Upper lobe of left lung (tissue), 4 donors: Measurements from ENCODE around the gene LTBP2.

Experiments
- CTCF ChIP-seq, 6 experiments: fragments of 450-650 bp in 4 of 6; fragments of 200-600 bp in 2 of 6; sonication (generic) in 2 of 6; IDR thresholded peaks; one replicate each; pipeline ENCODE4 v1.5.1; 2016 to 2019; ENCODE audit warnings: antibody characterized with exemption in 6 of 6
- EP300 ChIP-seq, 4 donors: sonication (generic); formaldehyde crosslinking; IDR thresholded peaks; one replicate each; pipeline ENCODE4 v1.5.1; 2017; ENCODE audit warnings: antibody characterized with exemption in 4 of 4, control low read depth in 2 of 4

DNA sequence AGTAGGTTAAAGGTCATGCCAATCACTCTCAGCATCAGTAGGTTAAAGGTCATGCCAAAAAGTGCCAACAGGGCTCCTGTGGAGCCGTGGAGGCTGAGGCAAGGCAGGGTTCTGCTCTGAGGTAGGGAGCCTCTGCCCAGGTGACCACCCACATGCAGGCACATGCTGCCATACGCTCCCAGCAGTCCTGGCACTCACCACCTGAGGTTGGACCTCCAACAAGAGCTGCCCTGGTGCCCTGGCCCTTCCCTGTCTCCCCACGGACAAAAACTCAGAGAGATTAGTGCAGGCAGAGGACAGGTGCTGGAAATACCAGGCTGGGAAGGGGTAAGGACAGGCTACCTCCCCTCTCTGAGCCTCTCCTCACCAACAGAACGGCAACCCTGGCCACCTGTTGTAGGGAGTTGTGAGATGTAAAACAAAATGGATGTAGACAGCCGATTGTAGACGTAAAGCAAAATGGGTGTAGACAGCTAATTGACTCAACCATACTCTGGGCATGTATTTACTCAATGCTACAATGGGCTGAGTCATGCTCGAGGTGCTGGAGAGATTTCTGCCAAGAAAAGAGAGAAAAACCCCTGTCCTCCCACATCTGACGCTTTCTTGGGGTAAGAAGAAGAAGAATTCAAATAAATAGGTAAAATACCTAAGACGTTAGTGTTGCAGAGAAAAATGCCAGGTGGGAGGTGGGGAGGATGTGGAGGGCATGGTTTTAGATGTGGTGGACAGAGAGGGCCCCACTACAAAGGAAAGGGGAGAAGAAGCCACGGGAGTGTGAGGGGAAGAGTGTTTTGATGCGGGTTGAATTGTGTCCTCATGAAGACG is 32.4 kb downstream of the LTBP2 start:
- TF ChIP-seq CTCF (IDR thresholded peaks at IDR 0.05) = no peak
- TF ChIP-seq EP300 (IDR thresholded peaks at IDR 0.05) = no peak
